Ascending aorta (tissue), 2 donors: Measurements from ENCODE around the gene FBXO34. TPM values are rescaled to one million over a fixed set of nuclear protein-coding genes. Genes with fewer than 3 reads are reported as not detected.

Experiments used
- DNase-seq, 2 donors: peaks; one replicate each; pipeline ENCODE4 v3.0.0-alpha.2; 2019; ENCODE audit warnings: low spot score in 2 of 2
- H3K27ac ChIP-seq, 2 donors: fragments of 200-600 bp; sonication (generic); one replicate each; pipeline ENCODE4 v1.5.1; 2016 to 2017; ENCODE audit warnings: mild to moderate bottlenecking in 1 of 2
- H3K27me3 ChIP-seq: fragments of 200-600 bp; sonication (generic); one replicate; pipeline ENCODE4 v1.5.1; 2017
- H3K36me3 ChIP-seq, 2 donors: fragments of 200-600 bp; sonication (generic); one replicate each; pipeline ENCODE4 v1.5.1; 2016
- H3K4me1 ChIP-seq, 2 donors: fragments of 200-600 bp; sonication (generic); one replicate each; pipeline ENCODE4 v1.5.1; 2016 to 2017; ENCODE audit warnings: mild to moderate bottlenecking in 1 of 2
- H3K4me3 ChIP-seq, 2 donors: fragments of 200-600 bp; sonication (generic); one replicate each; pipeline ENCODE4 v1.5.1; 2016 to 2017; ENCODE audit warnings: mild to moderate bottlenecking in 1 of 2
- H3K9me3 ChIP-seq, 2 donors: fragments of 200-600 bp; sonication (generic); one replicate each; pipeline ENCODE4 v1.5.1; 2016
- intact Hi-C: fragments of 100-400 bp; cut with DNase I; formaldehyde crosslinking; loops from one replicate; pipeline ENCODE4 v1.15.1; 2023
- total RNA-seq: library from RNA; depleted of rRNA; stranded (reverse); fragments of >200 nt; gene quantifications from one replicate; pipeline ENCODE4 v1.1.0, GENCODE V29; 2016
- TF ChIP-seq, protein P1 (sequence below), 3 experiments: fragments of 200-600 bp in 2 of 3; fragments of 450-650 bp in 1 of 3; sonication (generic) in 2 of 3; IDR thresholded peaks; one replicate each; pipeline ENCODE4 v1.5.1; 2016 to 2019; ENCODE audit warnings: antibody characterized with exemption in 3 of 3, mild to moderate bottlenecking in 1 of 3, moderate library complexity in 1 of 3

Gene FBXO34
- total RNA-seq, 1 donor from 2014 or later, result 18.0 TPM

GRCh38 chr14:55238019-55238680 is 33.1 kb upstream of the FBXO34 start:
- Histone ChIP-seq H3K9me3 (no peaks in the 10 kb centered on the region), H3K4me3 (no peak overlapping the region), H3K27ac (no peak overlapping the region), H3K27me3 (no peaks in the 10 kb centered on the region), H3K4me1 (no peaks in the 10 kb centered on the region), H3K36me3 (no peaks in the 10 kb centered on the region)
- TF ChIP-seq, protein P1, sequence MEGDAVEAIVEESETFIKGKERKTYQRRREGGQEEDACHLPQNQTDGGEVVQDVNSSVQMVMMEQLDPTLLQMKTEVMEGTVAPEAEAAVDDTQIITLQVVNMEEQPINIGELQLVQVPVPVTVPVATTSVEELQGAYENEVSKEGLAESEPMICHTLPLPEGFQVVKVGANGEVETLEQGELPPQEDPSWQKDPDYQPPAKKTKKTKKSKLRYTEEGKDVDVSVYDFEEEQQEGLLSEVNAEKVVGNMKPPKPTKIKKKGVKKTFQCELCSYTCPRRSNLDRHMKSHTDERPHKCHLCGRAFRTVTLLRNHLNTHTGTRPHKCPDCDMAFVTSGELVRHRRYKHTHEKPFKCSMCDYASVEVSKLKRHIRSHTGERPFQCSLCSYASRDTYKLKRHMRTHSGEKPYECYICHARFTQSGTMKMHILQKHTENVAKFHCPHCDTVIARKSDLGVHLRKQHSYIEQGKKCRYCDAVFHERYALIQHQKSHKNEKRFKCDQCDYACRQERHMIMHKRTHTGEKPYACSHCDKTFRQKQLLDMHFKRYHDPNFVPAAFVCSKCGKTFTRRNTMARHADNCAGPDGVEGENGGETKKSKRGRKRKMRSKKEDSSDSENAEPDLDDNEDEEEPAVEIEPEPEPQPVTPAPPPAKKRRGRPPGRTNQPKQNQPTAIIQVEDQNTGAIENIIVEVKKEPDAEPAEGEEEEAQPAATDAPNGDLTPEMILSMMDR (IDR thresholded peaks at IDR 0.05), result no peak
- no peak for DNase-seq
- intact Hi-C loops, result no loop called here

- no peaks in the 10 kb centered on the region for H3K36me3 ChIP-seq
- no peak for DNase-seq
- TF ChIP-seq, protein P1 (IDR thresholded peaks at IDR 0.05), result no peak
- no peak overlapping the region for H3K27ac ChIP-seq
- intact Hi-C loops, result no loop called here
- H3K9me3 ChIP-seq, result no peaks in the 10 kb centered on the region
- no peak overlapping the region for H3K4me3 ChIP-seq
- H3K27me3 ChIP-seq, result no peaks in the 10 kb centered on the region
- H3K4me1 ChIP-seq, result no peaks in the 10 kb centered on the region
Observed at GRCh38 chr14:55239320-55239719, 31.9 kb upstream of the FBXO34 start.

GRCh38 chr14:55240526-55241178 is 30.6 kb upstream of the FBXO34 start:
- Histone ChIP-seq H3K4me1 (no peaks in the 10 kb centered on the region), H3K27me3 (no peaks in the 10 kb centered on the region), H3K4me3 (no peak overlapping the region), H3K9me3 (no peaks in the 10 kb centered on the region), H3K36me3 (no peaks in the 10 kb centered on the region), H3K27ac (no peak overlapping the region)
- intact Hi-C loops, result no loop called here
- no peak for DNase-seq
- TF ChIP-seq, protein P1 (IDR thresholded peaks at IDR 0.05), result no peak

DNA sequence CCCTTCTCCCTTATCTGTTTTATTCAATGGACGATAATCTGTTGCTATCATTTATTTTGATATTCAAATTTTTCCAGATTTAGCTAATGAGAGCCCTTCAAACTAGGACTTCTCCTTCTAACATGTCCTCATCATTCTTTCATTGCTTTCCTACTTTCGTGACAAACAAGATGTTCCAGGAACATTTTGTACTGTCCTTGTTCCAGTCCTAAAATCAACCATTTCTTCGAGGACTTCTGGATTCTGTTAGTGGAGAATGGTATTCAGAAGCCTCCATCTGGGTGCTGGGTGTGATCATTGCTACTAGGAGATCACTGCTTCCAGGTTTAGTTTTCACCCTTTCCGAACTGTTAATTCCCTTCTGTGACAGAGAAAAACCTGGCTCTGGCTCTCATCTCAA is 29.5 kb upstream of the FBXO34 start:
- Histone ChIP-seq H3K27ac (no peak overlapping the region), H3K4me1 (no peaks in the 10 kb centered on the region), H3K4me3 (no peak overlapping the region), H3K9me3 (no peaks in the 10 kb centered on the region), H3K36me3 (no peaks in the 10 kb centered on the region), H3K27me3 (no peaks in the 10 kb centered on the region)
- intact Hi-C loops, result no loop called here
- TF ChIP-seq, protein P1 (IDR thresholded peaks at IDR 0.05), result no peak
- DNase-seq, result no peak

DNA sequence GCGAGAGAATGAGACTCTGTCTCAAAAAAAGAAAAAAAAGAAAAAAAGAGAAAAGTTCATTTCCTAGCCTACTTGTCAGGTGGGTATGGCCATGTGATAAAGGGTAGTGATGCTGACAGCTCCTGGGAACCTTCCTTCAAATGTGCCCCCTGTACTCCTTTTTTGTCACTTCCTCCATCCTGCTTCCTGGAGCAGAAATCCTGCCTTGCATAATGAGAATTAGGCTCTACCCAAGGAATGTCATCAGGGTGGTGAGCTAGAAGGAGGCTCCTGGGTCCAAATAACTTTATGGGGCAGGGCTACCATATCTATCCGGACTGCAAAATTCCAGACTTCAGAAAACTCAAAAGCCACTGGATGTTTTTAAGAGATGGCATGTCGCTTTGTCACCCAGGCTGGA is 27.8 kb upstream of the FBXO34 start:
- H3K27ac ChIP-seq, result no peak overlapping the region
- H3K27me3 ChIP-seq, result no peaks in the 10 kb centered on the region
- no peaks in the 10 kb centered on the region for H3K4me1 ChIP-seq
- TF ChIP-seq, protein P1 (IDR thresholded peaks at IDR 0.05), result no peak
- intact Hi-C loops, result no loop called here
- H3K36me3 ChIP-seq, result no peaks in the 10 kb centered on the region
- H3K9me3 ChIP-seq, result no peaks in the 10 kb centered on the region
- DNase-seq, result no peak
- no peak overlapping the region for H3K4me3 ChIP-seq
